OCI-LY1 (cell line): ENCODE measurements around the gene KCNT1.

Experiments used
- H2AFZ ChIP-seq: fragments of 200-600 bp; sonication (generic), shearing (Covaris generic); 2 replicates; pipeline ENCODE4 v1.6.0; 2014; ENCODE audit warnings: antibody characterized with exemption, mild to moderate bottlenecking, low read length
- H3F3A ChIP-seq: fragments of 200-600 bp; sonication (generic), shearing (Covaris generic); 2 replicates; pipeline ENCODE4 v1.6.0; 2014; ENCODE audit warnings: mild to moderate bottlenecking, antibody characterized with exemption, low read length, moderate library complexity; ENCODE audit not compliant: insufficient read depth
- H3K27ac ChIP-seq: fragments of 200-600 bp; sonication (generic); 2 replicates; pipeline ENCODE4 v1.5.1; 2014; ENCODE audit warnings: low read length, mixed run types, mild to moderate bottlenecking, low read depth; ENCODE audit not compliant: poor library complexity, severe bottlenecking
- H3K27me3 ChIP-seq: fragments of 200-600 bp; sonication (generic); 2 replicates; pipeline ENCODE4 v1.6.0; 2014; ENCODE audit warnings: antibody characterized with exemption, mild to moderate bottlenecking, low read length, moderate library complexity; ENCODE audit not compliant: insufficient read depth
- H3K36me3 ChIP-seq: fragments of 200-600 bp; sonication (generic); 2 replicates; pipeline ENCODE4 v1.6.1; 2014; ENCODE audit warnings: mild to moderate bottlenecking, antibody characterized with exemption, low read length, moderate library complexity, mixed read lengths; ENCODE audit not compliant: insufficient read depth
- H3K4me1 ChIP-seq: fragments of 200-600 bp; sonication (generic); 2 replicates; pipeline ENCODE4 v1.5.1; 2014; ENCODE audit warnings: mild to moderate bottlenecking, low read length, moderate library complexity; ENCODE audit not compliant: insufficient read depth, severe bottlenecking
- H3K4me2 ChIP-seq: fragments of 200-600 bp; sonication (generic), shearing (Covaris generic); 2 replicates; pipeline ENCODE4 v1.6.1; 2014; ENCODE audit warnings: low read length
- H3K4me3 ChIP-seq: fragments of 200-600 bp; sonication (generic); 2 replicates; pipeline ENCODE4 v1.5.1; 2014; ENCODE audit warnings: low read length, low read depth, mild to moderate bottlenecking, mixed read lengths; ENCODE audit not compliant: poor library complexity, severe bottlenecking
- H3K79me2 ChIP-seq: fragments of 200-600 bp; shearing (Covaris generic); 2 replicates; pipeline ENCODE4 v1.6.1; 2016; ENCODE audit warnings: mixed run types, low read length, mixed read lengths; ENCODE audit not compliant: insufficient read depth
- H3K9ac ChIP-seq: fragments of 200-600 bp; sonication (generic), shearing (Covaris generic); 2 replicates; pipeline ENCODE4 v1.6.1; 2014; ENCODE audit warnings: mild to moderate bottlenecking, low read length, mixed read lengths
- H3K9me2 ChIP-seq: fragments of 200-600 bp; sonication (generic), shearing (Covaris generic); 2 replicates; pipeline ENCODE4 v1.6.1; 2014; ENCODE audit warnings: low read depth, mild to moderate bottlenecking, low read length, mixed read lengths
- H3K9me3 ChIP-seq: fragments of 200-600 bp; shearing (Covaris generic); 2 replicates; pipeline ENCODE4 v1.6.1; 2014; ENCODE audit warnings: low read length, mixed read lengths
- H4K20me1 ChIP-seq: fragments of 200-600 bp; sonication (generic), shearing (Covaris generic); 2 replicates; pipeline ENCODE4 v1.6.0; 2016; ENCODE audit warnings: mild to moderate bottlenecking, low read length; ENCODE audit not compliant: insufficient read depth
- CTCF ChIP-seq: fragments of 200-600 bp; sonication (generic), shearing (Covaris generic); IDR thresholded peaks from 2 replicates; pipeline ENCODE4 v1.5.1; 2017; ENCODE audit warnings: mild to moderate bottlenecking, antibody characterized with exemption, low read length, moderate library complexity, mixed read lengths
- EZH2 ChIP-seq: fragments of 200-600 bp; sonication (generic), shearing (Covaris generic); IDR thresholded peaks from 2 replicates; pipeline ENCODE4 v1.8.0; 2017; ENCODE audit warnings: borderline replicate concordance, mixed run types, mild to moderate bottlenecking, antibody characterized with exemption, low read length, moderate library complexity, mixed read lengths

Gene KCNT1

GRCh38 chr9:135821116-135821515 is 119.1 kb downstream of the KCNT1 start:
- Histone ChIP-seq H3K9me2 (no peaks in the 10 kb centered on the region), H3K4me1 (no peaks in the 10 kb centered on the region), H3K27ac (no peak overlapping the region), H3K9ac (no peak overlapping the region), H3F3A (no peaks in the 10 kb centered on the region), H3K27me3 (no peaks in the 10 kb centered on the region), H4K20me1 (no peaks in the 10 kb centered on the region), H3K4me3 (no peak overlapping the region), H2AFZ (no peak overlapping the region), H3K36me3 (peaks cover 56% of the 10 kb centered on the region), H3K9me3 (no peaks in the 10 kb centered on the region), H3K79me2 (no peaks in the 10 kb centered on the region), H3K4me2 (no peak overlapping the region)
- TF ChIP-seq EZH2: no peak
- TF ChIP-seq CTCF: no peak

GRCh38 chr9:135821733-135822373 is 119.9 kb downstream of the KCNT1 start:
- Histone ChIP-seq H4K20me1 (no peaks in the 10 kb centered on the region), H3F3A (no peaks in the 10 kb centered on the region), H3K4me1 (no peaks in the 10 kb centered on the region), H3K36me3 (peaks cover 53% of the 10 kb centered on the region), H3K27ac (no peak overlapping the region), H3K27me3 (no peaks in the 10 kb centered on the region), H3K9me2 (no peaks in the 10 kb centered on the region), H2AFZ (no peak overlapping the region), H3K9me3 (no peaks in the 10 kb centered on the region), H3K9ac (no peak overlapping the region), H3K4me3 (no peak overlapping the region), H3K79me2 (no peaks in the 10 kb centered on the region), H3K4me2 (no peak overlapping the region)
- TF ChIP-seq EZH2: no peak
- TF ChIP-seq CTCF: no peak

GRCh38 chr9:135822374-135822755 is 120.4 kb downstream of the KCNT1 start:
- no peaks in the 10 kb centered on the region for H3F3A ChIP-seq
- H2AFZ ChIP-seq: no peak overlapping the region
- H3K36me3 ChIP-seq: peaks cover 50% of the 10 kb centered on the region
- H3K4me3 ChIP-seq: no peak overlapping the region
- H4K20me1 ChIP-seq: no peaks in the 10 kb centered on the region
- H3K9ac ChIP-seq: no peak overlapping the region
- H3K27me3 ChIP-seq: no peaks in the 10 kb centered on the region
- H3K4me2 ChIP-seq: no peak overlapping the region
- H3K79me2 ChIP-seq: no peaks in the 10 kb centered on the region
- no peaks in the 10 kb centered on the region for H3K9me3 ChIP-seq
- TF ChIP-seq CTCF (no peak), EZH2 (no peak)
- no peaks in the 10 kb centered on the region for H3K9me2 ChIP-seq
- no peak overlapping the region for H3K27ac ChIP-seq
- no peaks in the 10 kb centered on the region for H3K4me1 ChIP-seq
